GM23338 (cell line): ENCODE data around the gene COL2A1. TPM values are rescaled to one million over a fixed set of nuclear protein-coding genes. Genes with fewer than 3 reads are reported as not detected.

Experiments used
- ATAC-seq: fragments of 200-7000 bp; cut with Tn5 transposase; 3 replicates; pipeline ENCODE4 v1.9.1; 2020
- DNase-seq: peaks from one replicate; pipeline ENCODE4 v3.0.0-alpha.2; 2015; ENCODE audit warnings: low spot score
- H2AFZ ChIP-seq: fragments of 200-600 bp; sonication (generic); 2 replicates; pipeline ENCODE4 v1.8.0; 2016; ENCODE audit warnings: antibody characterized with exemption, mild to moderate bottlenecking, moderate library complexity
- H3F3A ChIP-seq: fragments of 200-600 bp; sonication (generic); replicated peaks from 2 replicates; pipeline ENCODE4 v1.8.0; 2017; ENCODE audit warnings: antibody characterized with exemption, mixed run types, low read depth
- H3K27ac ChIP-seq: fragments of 200-600 bp; sonication (generic); 2 replicates; pipeline ENCODE4 v1.6.1; 2016; ENCODE audit warnings: low read depth
- H3K27me3 ChIP-seq: fragments of 200-600 bp; sonication (generic); 2 replicates; pipeline ENCODE4 v1.8.0; 2016; ENCODE audit warnings: mild to moderate bottlenecking, mixed run types, moderate library complexity; ENCODE audit not compliant: insufficient read depth
- H3K36me3 ChIP-seq: fragments of 200-600 bp; sonication (generic); 2 replicates; pipeline ENCODE4 v1.8.0; 2016; ENCODE audit warnings: mild to moderate bottlenecking; ENCODE audit not compliant: insufficient read depth
- H3K4me1 ChIP-seq: fragments of 200-600 bp; sonication (generic); 2 replicates; pipeline ENCODE4 v1.8.0; 2016; ENCODE audit warnings: mild to moderate bottlenecking, moderate library complexity; ENCODE audit not compliant: insufficient read depth
- H3K4me2 ChIP-seq: fragments of 200-600 bp; sonication (generic); 2 replicates; pipeline ENCODE4 v1.7.1; 2017; ENCODE audit warnings: mixed run types
- H3K4me3 ChIP-seq: fragments of 200-600 bp; sonication (generic); 2 replicates; pipeline ENCODE4 v1.6.1; 2016; ENCODE audit warnings: mixed run types
- H3K79me2 ChIP-seq: fragments of 200-600 bp; sonication (generic); replicated peaks from 2 replicates; pipeline ENCODE4 v1.8.0; 2017; ENCODE audit warnings: mild to moderate bottlenecking; ENCODE audit not compliant: insufficient read depth
- H3K9me2 ChIP-seq: fragments of 200-600 bp; sonication (generic); 2 replicates; pipeline ENCODE4 v1.8.0; 2017; ENCODE audit not compliant: insufficient read depth
- H4K20me1 ChIP-seq: fragments of 200-600 bp; sonication (generic); replicated peaks from 2 replicates; pipeline ENCODE4 v1.8.0; 2017; ENCODE audit warnings: mild to moderate bottlenecking; ENCODE audit not compliant: insufficient read depth
- H3K27ac Mint-ChIP-seq: 2 replicates; pipeline ENCODE4 v1.8.0; 2020; ENCODE audit warnings: inconsistent platforms, mild to moderate bottlenecking, moderate library complexity, mixed read lengths
- H3K27me3 Mint-ChIP-seq: 3 replicates; pipeline ENCODE4 v1.8.0; 2022; ENCODE audit warnings: low read depth, mild to moderate bottlenecking, moderate library complexity, mixed read lengths, inconsistent platforms; ENCODE audit not compliant: insufficient read depth, poor library complexity
- H3K36me3 Mint-ChIP-seq: 3 replicates; pipeline ENCODE4 v1.8.0; 2021; ENCODE audit warnings: low read depth, mild to moderate bottlenecking, inconsistent platforms, moderate library complexity, mixed read lengths
- H3K4me1 Mint-ChIP-seq: 3 replicates; pipeline ENCODE4 v1.8.0; 2020; ENCODE audit warnings: mild to moderate bottlenecking, inconsistent platforms, mixed read lengths
- H3K4me3 Mint-ChIP-seq: 3 replicates; pipeline ENCODE4 v1.8.0; 2021; ENCODE audit warnings: moderate library complexity, mild to moderate bottlenecking, inconsistent platforms, mixed read lengths
- H3K9me3 Mint-ChIP-seq: 3 replicates; pipeline ENCODE4 v1.8.0; 2020; ENCODE audit warnings: moderate library complexity, mild to moderate bottlenecking, inconsistent platforms, mixed read lengths
- CREB1 ChIP-seq: fragments of 250-450 bp; sonication (Bioruptor Pico); IDR thresholded peaks from 2 replicates; pipeline ENCODE4 v1.5.0; 2020; ENCODE audit warnings: low read depth, mild to moderate bottlenecking, moderate library complexity
- CTCF ChIP-seq, 2 experiments: fragments of 200-600 bp in 1 of 2; sonication (generic) in 1 of 2; conservative IDR thresholded peaks; 2 replicates each; pipeline versions ENCODE4 v1.5.1 to v1.6.1; 2016 to 2017; ENCODE audit warnings: antibody characterized with exemption in 2 of 2, low read depth in 2 of 2, mild to moderate bottlenecking in 2 of 2, moderate library complexity in 1 of 2
- ETS1 ChIP-seq: IDR thresholded peaks from 2 replicates; pipeline ENCODE4 v1.6.1; 2016; ENCODE audit warnings: antibody characterized with exemption
- JUNB ChIP-seq: IDR thresholded peaks from one replicate; pipeline ENCODE4 v1.6.1; 2016; ENCODE audit warnings: antibody characterized with exemption; ENCODE audit not compliant: unreplicated experiment
- NANOG ChIP-seq: IDR thresholded peaks from 2 replicates; pipeline ENCODE4 v1.6.1; 2016; ENCODE audit warnings: antibody characterized with exemption, borderline replicate concordance
- STAT1 ChIP-seq: IDR thresholded peaks from one replicate; pipeline ENCODE4 v1.6.1; 2016; ENCODE audit warnings: antibody characterized with exemption; ENCODE audit not compliant: unreplicated experiment
- ZNF114 ChIP-seq: fragments of 250-450 bp; sonication (Bioruptor Pico); IDR thresholded peaks from 2 replicates; pipeline ENCODE4 v1.5.0; 2020; ENCODE audit warnings: mild to moderate bottlenecking, moderate library complexity
- polyA plus RNA-seq: library from polyadenylated mRNA; unstranded; fragments of >200 nt; fragmentation: Nextera tagmentation; extraction: Ambion mirVana; gene quantifications from 2 replicates; pipeline ENCODE4 v1.2.1, GENCODE V29; 2016
- total RNA-seq: library from RNA; depleted of rRNA; stranded (reverse); fragments of >200 nt; shearing (Covaris generic); gene quantifications from 2 replicates; pipeline ENCODE4 v1.2.3, GENCODE V29; 2014

COL2A1 gene
- total and polyA plus RNA-seq, 2 experiments from 2014 or later, result 7.0 to 24.6 TPM

GRCh38 chr12:47941871-47942613 lies 62.2 kb downstream of the COL2A1 start:
- Histone ChIP-seq H3K4me2 (peak overlapping the region; percentile 78), H3K36me3 (no peaks in the 10 kb centered on the region), H3K79me2 (no peaks in the 10 kb centered on the region), H3K27me3 (peaks cover 20% of the 10 kb centered on the region), H2AFZ (peak overlapping the region; percentile 98), H3K9me2 (no peaks in the 10 kb centered on the region), H3K27ac (no peak overlapping the region), H3K4me1 (peaks cover 13% of the 10 kb centered on the region), H3F3A (no peaks in the 10 kb centered on the region), H4K20me1 (no peaks in the 10 kb centered on the region), H3K4me3 (peak overlapping the region; percentile 51)
- TF ChIP-seq JUNB, result no peak
- no peak for TF ChIP-seq NANOG
- no peak for TF ChIP-seq CREB1
- TF ChIP-seq CTCF (conservative IDR thresholded peaks at IDR 0.05; ENCODE audit: low read depth in 2 of 2), result peak; percentile 41 to 87
- TF ChIP-seq ZNF114 (CRISPR knock-in tag), result no peak
- no peak for TF ChIP-seq STAT1
- Mint-ChIP-seq H3K9me3 (no peaks in the 10 kb centered on the region), H3K4me3 (peak overlapping the region; percentile 44), H3K36me3 (no peaks in the 10 kb centered on the region; the same call in 2 of the 3 replicates), H3K4me1 (peaks cover 23% of the 10 kb centered on the region), H3K27me3 (peaks cover 26% of the 10 kb centered on the region), H3K27ac (no peak overlapping the region)
- DNase-seq, result peak; percentile 93
- peak; percentile 94 for ATAC-seq

- H3K4me1 ChIP-seq, result peaks cover 13% of the 10 kb centered on the region
- Mint-ChIP-seq H3K36me3 (no peaks in the 10 kb centered on the region; the same call in 2 of the 3 replicates), H3K9me3 (no peaks in the 10 kb centered on the region), H3K27me3 (peaks cover 24% of the 10 kb centered on the region), H3K4me3 (peak overlapping the region; percentile 44; the same call in 2 of the 3 replicates), H3K4me1 (peaks cover 16% of the 10 kb centered on the region), H3K27ac (no peak overlapping the region)
- no peak for DNase-seq
- no peak overlapping the region; the same call in 1 of the 2 replicates for H3K4me3 ChIP-seq
- peak overlapping the region; percentile 98 for H2AFZ ChIP-seq
- H3K36me3 ChIP-seq, result no peaks in the 10 kb centered on the region
- peak overlapping the region; percentile 78 for H3K4me2 ChIP-seq
- no peak overlapping the region for H3K27ac ChIP-seq
- no peaks in the 10 kb centered on the region for H3K79me2 ChIP-seq
- ATAC-seq, result peak; percentile 7
- H4K20me1 ChIP-seq, result no peaks in the 10 kb centered on the region
- no peak for TF ChIP-seq ETS1
- no peaks in the 10 kb centered on the region for H3K9me2 ChIP-seq
- peaks cover 20% of the 10 kb centered on the region for H3K27me3 ChIP-seq
- no peaks in the 10 kb centered on the region for H3F3A ChIP-seq
Measured at GRCh38 chr12:47941475-47941780, 62.8 kb downstream of the COL2A1 start.
